Pancreas (tissue), 10 donors: ENCODE measurements around the gene CTIF. TPM values are rescaled to one million over a fixed set of nuclear protein-coding genes. Genes with fewer than 3 reads are reported as not detected.

Experiments
- ATAC-seq, 4 donors: fragments of 200-7000 bp; cut with Tn5 transposase; one replicate each; pipeline versions ENCODE4 v1.8.0 to v1.9.1; 2020; ENCODE audit warnings: mild to moderate bottlenecking in 4 of 4, moderate library complexity in 4 of 4
- DNase-seq, 6 donors: peaks; one replicate each; pipeline ENCODE4 v3.0.0-alpha.2; 2020
- FAIRE-seq: peaks from 2 replicates; lab custom pipeline; 2012; peaks lifted over from hg19 to GRCh38; lab: Jason Lieb, UNC
- H3K27ac ChIP-seq, 4 donors: fragments of 200-600 bp; sonication (generic); 1 replicate in 3 of 4; 2 replicates in 1 of 4; pipeline versions ENCODE4 v1.5.0 to v1.8.0; 2020
- H3K27me3 ChIP-seq, 4 donors: fragments of 200-600 bp; one replicate each; pipeline ENCODE4 v1.8.0; 2021
- H3K36me3 ChIP-seq, 3 donors: fragments of 200-600 bp; sonication (generic) in 1 of 3; one replicate each; pipeline versions ENCODE4 v1.5.0 to v1.8.0; 2020 to 2021
- H3K4me1 ChIP-seq, 3 donors: fragments of 200-600 bp; one replicate each; pipeline ENCODE4 v1.8.0; 2021
- H3K4me3 ChIP-seq, 4 donors: fragments of 200-600 bp; sonication (generic) in 2 of 4; one replicate each; pipeline versions ENCODE4 v1.5.0 to v1.8.0; 2020 to 2021
- H3K9me3 ChIP-seq, 4 donors: fragments of 200-600 bp; one replicate each; pipeline ENCODE4 v1.8.0; 2021
- WGBS, 2 donors: extraction: QIAGEN DNeasy Blood & Tissue Kit; methylation state at CpG; one replicate each; pipeline ENCODE4 v1.1.7; 2013; 5-methylcytosine and 5-hydroxymethylcytosine counted together
- intact Hi-C, 3 donors: fragments of 100-400 bp; cut with DNase I; formaldehyde crosslinking; loops; one replicate each; pipeline versions ENCODE4 v1.11.1 to v1.14.2; 2022
- polyA plus RNA-seq, 2 donors: library from polyadenylated mRNA; stranded (reverse); fragments of 200-250 nt; gene quantifications; one replicate each; pipeline ENCODE4 v1.2.3, GENCODE V29; 2013
- total RNA-seq, 6 donors: library from RNA; stranded (reverse); fragmentation: NEBNext Ultra II Directional in 4 of 6; extraction: Animal tissue kit (Norgen Biotek cat#: 25700) in 4 of 6; gene quantifications; one replicate each; pipeline versions ENCODE4 v1.2.1 to v1.2.4, GENCODE V29; 2021 to 2023
- TF ChIP-seq, protein P1 (sequence below), 4 donors: fragments of 200-600 bp; sonication (generic) in 3 of 4; IDR thresholded peaks; one replicate each; pipeline versions ENCODE4 v1.5.0 to v1.8.0; 2021; ENCODE audit warnings: antibody characterized with exemption in 4 of 4
- donor health status: healthy with polysubstance abuse.
- donor health status: DM: no; HTN: no; CAD: no; lungs with moderate emphysema.
- donor health status: DM: no; HTN: no; CAD: no.
- donor health status: control.
- donor health status: control.
- donor health status: Bipolar disorder and iron deficiency.
- donor health status: DM: yes; HTN: yes; CAD: no.
- donor health status: DM: no; HTN: no; CAD: no.
- donor health status: DM: no; HTN: no; CAD: no.
- donor health status: DM: yes; HTN: yes; CAD: no.

Gene CTIF
- total and polyA plus RNA-seq, 8 donors = 15.1 to 27.4 (median 16.7) TPM

- WGBS, 2 donors = 94 to 98% methylated on average over 4 of the region's 4 CpGs
- H3K4me3 ChIP-seq = no peak overlapping the region
- FAIRE-seq (no peak), DNase-seq (no peak), ATAC-seq (no peak)
- H3K4me1 ChIP-seq = no peaks in the 10 kb centered on the region
- no peaks in the 10 kb centered on the region for H3K27me3 ChIP-seq
- TF ChIP-seq, protein P1, sequence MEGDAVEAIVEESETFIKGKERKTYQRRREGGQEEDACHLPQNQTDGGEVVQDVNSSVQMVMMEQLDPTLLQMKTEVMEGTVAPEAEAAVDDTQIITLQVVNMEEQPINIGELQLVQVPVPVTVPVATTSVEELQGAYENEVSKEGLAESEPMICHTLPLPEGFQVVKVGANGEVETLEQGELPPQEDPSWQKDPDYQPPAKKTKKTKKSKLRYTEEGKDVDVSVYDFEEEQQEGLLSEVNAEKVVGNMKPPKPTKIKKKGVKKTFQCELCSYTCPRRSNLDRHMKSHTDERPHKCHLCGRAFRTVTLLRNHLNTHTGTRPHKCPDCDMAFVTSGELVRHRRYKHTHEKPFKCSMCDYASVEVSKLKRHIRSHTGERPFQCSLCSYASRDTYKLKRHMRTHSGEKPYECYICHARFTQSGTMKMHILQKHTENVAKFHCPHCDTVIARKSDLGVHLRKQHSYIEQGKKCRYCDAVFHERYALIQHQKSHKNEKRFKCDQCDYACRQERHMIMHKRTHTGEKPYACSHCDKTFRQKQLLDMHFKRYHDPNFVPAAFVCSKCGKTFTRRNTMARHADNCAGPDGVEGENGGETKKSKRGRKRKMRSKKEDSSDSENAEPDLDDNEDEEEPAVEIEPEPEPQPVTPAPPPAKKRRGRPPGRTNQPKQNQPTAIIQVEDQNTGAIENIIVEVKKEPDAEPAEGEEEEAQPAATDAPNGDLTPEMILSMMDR (IDR thresholded peaks at IDR 0.05) = no peak
- no peak overlapping the region for H3K27ac ChIP-seq
- H3K36me3 ChIP-seq = no peaks in the 10 kb centered on the region
- H3K9me3 ChIP-seq = no peaks in the 10 kb centered on the region
- intact Hi-C loops = no loop called here
Measured at GRCh38 chr18:48719388-48719787, 180.6 kb downstream of the CTIF start.

GRCh38 chr18:48719974-48720654 lies 181.3 kb downstream of the CTIF start:
- Histone ChIP-seq H3K4me3 (no peak overlapping the region), H3K4me1 (no peaks in the 10 kb centered on the region), H3K9me3 (no peaks in the 10 kb centered on the region), H3K27me3 (no peaks in the 10 kb centered on the region), H3K27ac (no peak overlapping the region), H3K36me3 (no peaks in the 10 kb centered on the region)
- FAIRE-seq = no peak
- DNase-seq = no peak
- ATAC-seq = no peak
- TF ChIP-seq, protein P1 (IDR thresholded peaks at IDR 0.05) = no peak
- 83 to 85% methylated on average over 12 of the region's 12 CpGs for WGBS, 2 donors
- intact Hi-C loops = no loop called here

DNA sequence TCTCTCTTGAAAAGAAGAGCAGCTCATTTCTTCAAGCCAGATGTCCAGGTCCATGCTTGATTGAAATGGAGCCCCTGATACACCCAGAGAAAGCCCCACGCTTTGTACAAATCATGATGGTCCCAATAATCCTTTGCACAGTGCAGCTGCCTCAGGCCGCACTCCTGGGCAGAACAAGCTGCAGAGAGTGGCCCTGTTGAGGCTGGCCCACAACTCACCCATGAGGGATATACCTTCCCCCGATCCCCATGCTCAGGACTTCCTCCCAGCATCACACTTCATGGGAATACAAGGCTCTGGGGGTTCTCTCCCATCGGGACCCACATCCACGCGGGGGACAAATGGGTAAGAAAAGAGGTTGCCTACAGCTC lies 181.8 kb downstream of the CTIF start:
- FAIRE-seq = no peak
- 95 to 99% methylated on average over 6 of the region's 6 CpGs for WGBS, 2 donors
- Histone ChIP-seq H3K27ac (no peak overlapping the region), H3K4me1 (no peaks in the 10 kb centered on the region), H3K4me3 (no peak overlapping the region), H3K9me3 (no peaks in the 10 kb centered on the region), H3K36me3 (no peaks in the 10 kb centered on the region), H3K27me3 (no peaks in the 10 kb centered on the region)
- TF ChIP-seq, protein P1 (IDR thresholded peaks at IDR 0.05) = no peak
- intact Hi-C loops = no loop called here
- DNase-seq = no peak
- ATAC-seq = no peak

GRCh38 chr18:48721312-48721711 lies 182.5 kb downstream of the CTIF start:
- FAIRE-seq (no peak), DNase-seq (peak in 1 of 6 donors; percentile 36)
- no peak overlapping the region for H3K27ac ChIP-seq

DNA sequence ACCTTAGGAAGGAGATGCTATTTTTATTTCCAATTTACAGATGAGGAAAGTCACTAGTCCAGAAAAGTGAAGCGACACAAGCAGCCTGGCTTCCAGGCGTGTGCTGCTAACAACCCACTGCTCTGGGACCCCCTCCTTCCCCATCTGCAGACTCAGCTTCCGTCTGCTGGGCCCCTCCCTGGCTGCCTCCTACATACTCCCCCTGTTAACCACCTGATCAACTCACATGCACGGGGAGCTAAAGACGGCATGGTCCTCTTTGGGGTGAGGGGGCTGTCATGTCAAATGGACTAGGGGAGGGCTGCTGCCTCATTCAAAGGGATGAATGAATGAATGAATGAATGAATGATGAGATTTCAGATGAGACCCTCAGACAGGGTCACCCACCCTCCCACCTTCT lies 184.2 kb downstream of the CTIF start:
- ATAC-seq (no peak), DNase-seq (no peak), FAIRE-seq (no peak)
- intact Hi-C loops = loop anchor here in 1 of 3 donors (2.0 kb wide), 1 partner anchor 24 kb away; no protein-coding TSS in a partner anchor
- Histone ChIP-seq H3K4me1 (no peaks in the 10 kb centered on the region), H3K9me3 (no peaks in the 10 kb centered on the region), H3K36me3 (no peaks in the 10 kb centered on the region), H3K27me3 (no peaks in the 10 kb centered on the region), H3K4me3 (no peak overlapping the region), H3K27ac (no peak overlapping the region)
- TF ChIP-seq, protein P1 (IDR thresholded peaks at IDR 0.05) = no peak
- 94 to 100% methylated on average over 5 of the region's 5 CpGs for WGBS, 2 donors

More at GRCh38 chr18:48721312-48721711, 182.5 kb downstream of the CTIF start:
- TF ChIP-seq, protein P1 (IDR thresholded peaks at IDR 0.05) = no peak
- Histone ChIP-seq H3K4me3 (no peak overlapping the region), H3K9me3 (no peaks in the 10 kb centered on the region), H3K27me3 (no peaks in the 10 kb centered on the region), H3K4me1 (no peaks in the 10 kb centered on the region), H3K36me3 (no peaks in the 10 kb centered on the region)
- 77 to 79% methylated on average over 8 of the region's 8 CpGs for WGBS, 2 donors
- no peak for ATAC-seq
- intact Hi-C loops = no loop called here
